ENCODE measurements around the gene UPK2.
A peak's percentile ranks its signal among the peaks of the same experiment; 100 is the strongest.

DNA sequence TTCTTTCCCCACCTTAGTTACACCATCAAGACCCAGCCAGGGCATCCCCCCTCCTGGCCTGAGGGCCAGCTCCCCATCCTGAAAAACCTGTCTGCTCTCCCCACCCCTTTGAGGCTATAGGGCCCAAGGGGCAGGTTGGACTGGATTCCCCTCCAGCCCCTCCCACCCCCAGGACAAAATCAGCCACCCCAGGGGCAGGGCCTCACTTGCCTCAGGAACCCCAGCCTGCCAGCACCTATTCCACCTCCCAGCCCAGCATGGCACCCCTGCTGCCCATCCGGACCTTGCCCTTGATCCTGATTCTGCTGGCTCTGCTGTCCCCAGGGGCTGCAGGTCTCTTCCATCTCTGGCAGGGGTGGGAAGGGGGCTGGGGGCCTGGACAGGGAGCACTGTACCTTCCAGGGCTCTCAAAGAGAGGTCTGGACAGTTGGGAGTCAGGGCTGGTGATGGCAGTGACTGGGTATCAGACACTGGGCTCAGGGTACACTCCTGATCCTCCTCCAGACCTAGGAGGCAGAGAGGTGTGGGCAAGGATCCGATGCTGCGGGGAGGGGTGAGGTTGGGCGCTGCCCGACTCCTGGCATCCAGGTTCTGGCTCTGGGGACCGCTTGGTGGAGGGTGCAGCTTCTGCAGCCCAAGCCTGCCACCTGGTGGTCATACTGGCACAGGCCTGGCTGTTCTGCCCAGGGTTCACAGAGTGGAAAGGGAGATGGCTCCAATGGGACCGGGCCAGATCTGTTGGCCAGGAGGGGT is at the start of gene UPK2:
- TF ChIP-seq, protein P1, sequence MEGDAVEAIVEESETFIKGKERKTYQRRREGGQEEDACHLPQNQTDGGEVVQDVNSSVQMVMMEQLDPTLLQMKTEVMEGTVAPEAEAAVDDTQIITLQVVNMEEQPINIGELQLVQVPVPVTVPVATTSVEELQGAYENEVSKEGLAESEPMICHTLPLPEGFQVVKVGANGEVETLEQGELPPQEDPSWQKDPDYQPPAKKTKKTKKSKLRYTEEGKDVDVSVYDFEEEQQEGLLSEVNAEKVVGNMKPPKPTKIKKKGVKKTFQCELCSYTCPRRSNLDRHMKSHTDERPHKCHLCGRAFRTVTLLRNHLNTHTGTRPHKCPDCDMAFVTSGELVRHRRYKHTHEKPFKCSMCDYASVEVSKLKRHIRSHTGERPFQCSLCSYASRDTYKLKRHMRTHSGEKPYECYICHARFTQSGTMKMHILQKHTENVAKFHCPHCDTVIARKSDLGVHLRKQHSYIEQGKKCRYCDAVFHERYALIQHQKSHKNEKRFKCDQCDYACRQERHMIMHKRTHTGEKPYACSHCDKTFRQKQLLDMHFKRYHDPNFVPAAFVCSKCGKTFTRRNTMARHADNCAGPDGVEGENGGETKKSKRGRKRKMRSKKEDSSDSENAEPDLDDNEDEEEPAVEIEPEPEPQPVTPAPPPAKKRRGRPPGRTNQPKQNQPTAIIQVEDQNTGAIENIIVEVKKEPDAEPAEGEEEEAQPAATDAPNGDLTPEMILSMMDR (conservative IDR thresholded peaks at IDR 0.05; ENCODE audit: low read length) = peak; percentile 94
- no peak for TF ChIP-seq EZH2phosphoT487 (IDR thresholded peaks at IDR 0.05; ENCODE audit: borderline replicate concordance, low read depth, low read length)

Measured in OCI-LY7 (cell line).